Breast epithelium (tissue), 3 donors: ENCODE results near the gene THBS4.

Experiments used
- POLR2A ChIP-seq: fragments of 450-650 bp; IDR thresholded peaks from one replicate; pipeline ENCODE4 v1.6.1; 2016; ENCODE audit warnings: antibody characterized with exemption, mild to moderate bottlenecking, moderate library complexity
- POLR2AphosphoS5 ChIP-seq, 3 donors: sonication (generic); formaldehyde crosslinking; IDR thresholded peaks; one replicate each; pipeline ENCODE4 v1.6.1; 2017; ENCODE audit warnings: antibody characterized with exemption in 3 of 3
- TF ChIP-seq, protein P1 (sequence below), 3 donors: fragments of 450-650 bp; IDR thresholded peaks; one replicate each; pipeline ENCODE4 v1.5.1; 2016 to 2017; ENCODE audit warnings: antibody characterized with exemption in 3 of 3, mild to moderate bottlenecking in 3 of 3, moderate library complexity in 3 of 3

DNA sequence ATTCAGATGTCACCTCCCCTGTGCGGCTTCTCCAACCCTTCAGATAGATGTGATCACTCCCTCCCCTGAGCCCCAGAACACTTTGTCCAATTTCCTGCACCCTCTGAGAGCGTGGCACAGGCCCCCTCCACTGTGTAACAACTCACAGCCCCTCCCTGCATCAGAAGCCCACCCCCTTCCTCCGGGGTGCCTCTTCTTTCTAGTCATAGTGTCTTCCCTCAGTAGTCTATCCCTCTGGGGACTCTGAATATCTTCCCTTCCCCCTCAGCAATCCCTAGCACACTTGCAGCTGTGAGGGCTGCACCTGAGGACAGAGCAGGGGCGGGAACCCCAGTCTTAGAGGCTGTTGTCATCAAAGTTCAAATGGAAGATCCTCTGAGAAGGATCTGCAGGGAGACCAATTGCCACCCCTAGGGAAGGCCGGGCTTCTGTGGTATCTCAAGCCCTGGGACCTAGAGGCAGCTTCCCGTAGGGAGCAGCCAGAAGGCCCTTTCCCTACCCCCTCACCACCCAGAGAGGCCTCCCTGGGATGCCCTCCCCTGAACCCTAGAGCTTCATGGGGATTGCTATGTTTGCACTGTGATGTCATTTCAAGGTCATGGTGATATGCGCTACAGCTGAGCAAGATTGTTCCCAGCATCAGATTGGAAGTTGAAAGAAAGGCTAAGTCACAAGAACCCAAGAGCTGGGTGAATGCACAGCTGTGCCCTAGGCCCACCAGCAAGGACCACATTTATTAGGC lies 70.7 kb downstream of the THBS4 start:
- no peak for TF ChIP-seq POLR2A
- TF ChIP-seq, protein P1, sequence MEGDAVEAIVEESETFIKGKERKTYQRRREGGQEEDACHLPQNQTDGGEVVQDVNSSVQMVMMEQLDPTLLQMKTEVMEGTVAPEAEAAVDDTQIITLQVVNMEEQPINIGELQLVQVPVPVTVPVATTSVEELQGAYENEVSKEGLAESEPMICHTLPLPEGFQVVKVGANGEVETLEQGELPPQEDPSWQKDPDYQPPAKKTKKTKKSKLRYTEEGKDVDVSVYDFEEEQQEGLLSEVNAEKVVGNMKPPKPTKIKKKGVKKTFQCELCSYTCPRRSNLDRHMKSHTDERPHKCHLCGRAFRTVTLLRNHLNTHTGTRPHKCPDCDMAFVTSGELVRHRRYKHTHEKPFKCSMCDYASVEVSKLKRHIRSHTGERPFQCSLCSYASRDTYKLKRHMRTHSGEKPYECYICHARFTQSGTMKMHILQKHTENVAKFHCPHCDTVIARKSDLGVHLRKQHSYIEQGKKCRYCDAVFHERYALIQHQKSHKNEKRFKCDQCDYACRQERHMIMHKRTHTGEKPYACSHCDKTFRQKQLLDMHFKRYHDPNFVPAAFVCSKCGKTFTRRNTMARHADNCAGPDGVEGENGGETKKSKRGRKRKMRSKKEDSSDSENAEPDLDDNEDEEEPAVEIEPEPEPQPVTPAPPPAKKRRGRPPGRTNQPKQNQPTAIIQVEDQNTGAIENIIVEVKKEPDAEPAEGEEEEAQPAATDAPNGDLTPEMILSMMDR (IDR thresholded peaks at IDR 0.05) = no peak
- TF ChIP-seq POLR2AphosphoS5 (IDR thresholded peaks at IDR 0.05) = no peak
